Hepatocyte (in vitro differentiated cells): Measurements from ENCODE around the gene CYLD. TPM values are rescaled to one million over a fixed set of nuclear protein-coding genes. Genes with fewer than 3 reads are reported as not detected.

ENCODE experiments used
- DNase-seq: peaks from one replicate; pipeline ENCODE4 v3.0.0-alpha.2; 2016; ENCODE audit warnings: low spot score
- H2AFZ ChIP-seq: fragments of 200-600 bp; sonication (generic); 2 replicates; pipeline ENCODE4 v1.6.0; 2016; ENCODE audit warnings: antibody characterized with exemption, mild to moderate bottlenecking
- H3K27ac ChIP-seq: fragments of 200-600 bp; sonication (generic); 2 replicates; pipeline ENCODE4 v1.5.1; 2016; ENCODE audit warnings: mild to moderate bottlenecking
- H3K27me3 ChIP-seq: fragments of 200-600 bp; sonication (generic); 2 replicates; pipeline ENCODE4 v1.6.1; 2016
- H3K36me3 ChIP-seq: fragments of 200-600 bp; sonication (generic); replicated peaks from 2 replicates; pipeline ENCODE4 v1.5.1; 2016; ENCODE audit warnings: low read depth; ENCODE audit not compliant: insufficient read depth
- H3K4me1 ChIP-seq: fragments of 200-600 bp; sonication (generic); 2 replicates; pipeline ENCODE4 v1.5.1; 2016; ENCODE audit warnings: mild to moderate bottlenecking, moderate library complexity; ENCODE audit not compliant: insufficient read depth
- H3K4me2 ChIP-seq: fragments of 200-600 bp; sonication (generic); 2 replicates; pipeline ENCODE4 v1.6.0; 2016
- H3K4me3 ChIP-seq: fragments of 200-600 bp; sonication (generic); 2 replicates; pipeline ENCODE4 v1.5.1; 2016; ENCODE audit warnings: mild to moderate bottlenecking
- H3K79me2 ChIP-seq: fragments of 200-600 bp; sonication (generic); 2 replicates; pipeline ENCODE4 v1.6.0; 2017; ENCODE audit warnings: mild to moderate bottlenecking
- H3K9me2 ChIP-seq: fragments of 200-600 bp; sonication (generic); replicated peaks from 2 replicates; pipeline ENCODE4 v1.6.0; 2017; ENCODE audit warnings: mild to moderate bottlenecking; ENCODE audit not compliant: insufficient read depth
- H3K9me3 ChIP-seq: fragments of 200-600 bp; sonication (generic); 2 replicates; pipeline ENCODE4 v1.5.1; 2016; ENCODE audit warnings: low read depth, mild to moderate bottlenecking
- H4K20me1 ChIP-seq: fragments of 200-600 bp; sonication (generic); 2 replicates; pipeline ENCODE4 v1.6.0; 2016; ENCODE audit warnings: mild to moderate bottlenecking; ENCODE audit not compliant: insufficient read depth, poor library complexity, severe bottlenecking
- EZH2 ChIP-seq: fragments of 200-600 bp; sonication (generic); IDR thresholded peaks from 2 replicates; pipeline ENCODE4 v1.6.1; 2016; ENCODE audit warnings: antibody characterized with exemption, mild to moderate bottlenecking, borderline replicate concordance
- EZH2phosphoT487 ChIP-seq: fragments of 200-600 bp; sonication (generic); IDR thresholded peaks from one replicate; pipeline ENCODE4 v1.6.1; 2018; ENCODE audit warnings: antibody characterized with exemption, mild to moderate bottlenecking, low read depth, moderate library complexity; ENCODE audit not compliant: unreplicated experiment, severe bottlenecking
- WGBS: methylation state at CpG from one replicate; pipeline ENCODE4 v1.1.6; 2016; ENCODE audit warnings: low lambda C conversion rate; ENCODE audit errors: missing lambda C conversion rate; 5-methylcytosine and 5-hydroxymethylcytosine counted together
- polyA plus RNA-seq: library from polyadenylated mRNA; unstranded; fragments of >200 nt; fragmentation: Nextera tagmentation; extraction: Ambion mirVana; gene quantifications from 2 replicates; pipeline ENCODE4 v1.2.1, GENCODE V29; 2016
- total RNA-seq: library from RNA; depleted of rRNA; stranded (reverse); fragments of >200 nt; gene quantifications from 2 replicates; pipeline ENCODE4 v1.2.3, GENCODE V29; 2014
- TF ChIP-seq, protein P1 (sequence below): fragments of 200-600 bp; sonication (generic); IDR thresholded peaks from 2 replicates; pipeline ENCODE4 v1.5.1; 2016; ENCODE audit warnings: antibody characterized with exemption, mild to moderate bottlenecking; ENCODE audit not compliant: poor library complexity

Gene CYLD
- total and polyA plus RNA-seq, 2 experiments from 2014 or later = 9.9 to 17.8 TPM

DNA sequence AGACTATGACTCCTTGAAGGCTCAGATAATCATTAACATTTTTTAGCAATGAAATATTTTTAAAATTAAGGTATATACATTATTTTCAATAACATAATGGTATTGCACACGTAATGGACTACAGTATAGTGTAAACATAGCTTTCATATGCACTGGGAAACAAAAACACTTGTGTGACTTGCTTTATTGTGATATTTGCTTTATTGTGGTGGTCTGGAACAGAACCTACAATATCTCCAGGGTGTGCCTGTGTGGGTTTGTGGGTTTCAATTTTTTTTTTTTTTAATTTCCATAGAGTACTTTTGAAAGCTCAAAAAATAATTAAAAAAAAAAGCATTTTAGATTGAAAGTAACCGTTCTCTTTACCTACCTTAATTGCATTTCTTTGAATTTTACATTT lies 25.3 kb downstream of the CYLD start:
- H2AFZ ChIP-seq = no peak overlapping the region
- no peaks in the 10 kb centered on the region for H3K27me3 ChIP-seq
- H3K36me3 ChIP-seq = peaks cover 2% of the 10 kb centered on the region
- TF ChIP-seq EZH2 = no peak
- TF ChIP-seq EZH2phosphoT487 = no peak
- TF ChIP-seq, protein P1, sequence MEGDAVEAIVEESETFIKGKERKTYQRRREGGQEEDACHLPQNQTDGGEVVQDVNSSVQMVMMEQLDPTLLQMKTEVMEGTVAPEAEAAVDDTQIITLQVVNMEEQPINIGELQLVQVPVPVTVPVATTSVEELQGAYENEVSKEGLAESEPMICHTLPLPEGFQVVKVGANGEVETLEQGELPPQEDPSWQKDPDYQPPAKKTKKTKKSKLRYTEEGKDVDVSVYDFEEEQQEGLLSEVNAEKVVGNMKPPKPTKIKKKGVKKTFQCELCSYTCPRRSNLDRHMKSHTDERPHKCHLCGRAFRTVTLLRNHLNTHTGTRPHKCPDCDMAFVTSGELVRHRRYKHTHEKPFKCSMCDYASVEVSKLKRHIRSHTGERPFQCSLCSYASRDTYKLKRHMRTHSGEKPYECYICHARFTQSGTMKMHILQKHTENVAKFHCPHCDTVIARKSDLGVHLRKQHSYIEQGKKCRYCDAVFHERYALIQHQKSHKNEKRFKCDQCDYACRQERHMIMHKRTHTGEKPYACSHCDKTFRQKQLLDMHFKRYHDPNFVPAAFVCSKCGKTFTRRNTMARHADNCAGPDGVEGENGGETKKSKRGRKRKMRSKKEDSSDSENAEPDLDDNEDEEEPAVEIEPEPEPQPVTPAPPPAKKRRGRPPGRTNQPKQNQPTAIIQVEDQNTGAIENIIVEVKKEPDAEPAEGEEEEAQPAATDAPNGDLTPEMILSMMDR = no peak
- no peaks in the 10 kb centered on the region for H3K9me2 ChIP-seq
- WGBS = 93% methylated on average over 2 of the region's 2 CpGs
- no peak overlapping the region for H3K27ac ChIP-seq
- H3K4me3 ChIP-seq = no peak overlapping the region
- DNase-seq = no peak
- no peaks in the 10 kb centered on the region for H3K9me3 ChIP-seq
- no peaks in the 10 kb centered on the region for H3K4me1 ChIP-seq
- no peaks in the 10 kb centered on the region for H3K79me2 ChIP-seq
- no peaks in the 10 kb centered on the region for H4K20me1 ChIP-seq
- no peak overlapping the region for H3K4me2 ChIP-seq

DNA sequence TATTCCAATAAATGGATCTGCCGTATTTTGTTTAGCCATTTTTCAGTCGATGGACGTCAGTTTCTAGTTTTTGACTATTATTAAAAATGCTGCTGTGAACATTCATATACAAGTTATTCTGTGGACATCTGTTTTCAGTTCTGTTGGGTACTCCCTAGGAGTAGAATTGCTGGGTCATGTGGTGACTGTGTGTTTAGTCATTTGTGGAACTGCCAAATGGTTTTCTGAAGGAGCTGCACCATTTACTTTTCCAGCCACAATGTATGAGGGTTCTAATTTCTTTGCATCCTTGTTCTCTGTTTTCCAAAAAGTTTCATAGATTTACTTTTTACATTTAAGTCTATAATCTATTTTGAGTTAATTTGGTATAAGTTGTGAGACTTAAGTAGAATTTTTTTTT lies 29.5 kb downstream of the CYLD start:
- Histone ChIP-seq H3K4me2 (no peak overlapping the region), H3K4me1 (no peaks in the 10 kb centered on the region), H3K36me3 (peaks cover 2% of the 10 kb centered on the region), H2AFZ (no peak overlapping the region), H4K20me1 (no peaks in the 10 kb centered on the region), H3K4me3 (no peak overlapping the region), H3K79me2 (no peaks in the 10 kb centered on the region), H3K9me3 (no peaks in the 10 kb centered on the region), H3K27me3 (no peaks in the 10 kb centered on the region), H3K27ac (no peak overlapping the region), H3K9me2 (no peaks in the 10 kb centered on the region)
- 96% methylated on average over 3 of the region's 3 CpGs for WGBS
- DNase-seq = no peak
- TF ChIP-seq, protein P1 = no peak
- no peak for TF ChIP-seq EZH2
- no peak for TF ChIP-seq EZH2phosphoT487

DNA sequence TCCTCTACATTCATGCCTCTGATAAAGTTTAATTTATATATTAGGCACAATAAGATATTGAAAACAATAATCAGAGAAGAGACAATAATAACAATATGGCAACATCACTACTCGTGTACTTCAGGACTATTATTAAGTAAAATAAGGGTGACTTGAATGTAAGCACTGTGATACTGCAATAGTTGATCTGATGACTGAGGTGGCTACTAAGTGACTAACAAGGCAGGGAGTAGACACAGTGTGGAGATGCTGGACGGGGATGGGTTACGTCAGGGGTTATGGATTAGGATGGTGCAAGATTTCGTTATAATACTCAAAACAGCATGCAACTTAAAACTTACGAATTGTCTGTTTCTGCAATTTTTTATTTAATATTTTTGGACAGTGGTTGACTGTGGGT lies 32.5 kb downstream of the CYLD start:
- no peaks in the 10 kb centered on the region for H3K9me3 ChIP-seq
- H2AFZ ChIP-seq = no peak overlapping the region
- H4K20me1 ChIP-seq = no peaks in the 10 kb centered on the region
- no peaks in the 10 kb centered on the region for H3K36me3 ChIP-seq
- no peak overlapping the region for H3K4me3 ChIP-seq
- H3K79me2 ChIP-seq = no peaks in the 10 kb centered on the region
- H3K4me2 ChIP-seq = no peak overlapping the region
- H3K4me1 ChIP-seq = no peaks in the 10 kb centered on the region
- no peak overlapping the region for H3K27ac ChIP-seq
- TF ChIP-seq EZH2phosphoT487 (no peak), EZH2 (no peak)
- TF ChIP-seq, protein P1 = no peak
- H3K27me3 ChIP-seq = no peaks in the 10 kb centered on the region
- DNase-seq = no peak
- WGBS = 96% methylated on average over 5 of the region's 5 CpGs
- no peaks in the 10 kb centered on the region for H3K9me2 ChIP-seq

DNA sequence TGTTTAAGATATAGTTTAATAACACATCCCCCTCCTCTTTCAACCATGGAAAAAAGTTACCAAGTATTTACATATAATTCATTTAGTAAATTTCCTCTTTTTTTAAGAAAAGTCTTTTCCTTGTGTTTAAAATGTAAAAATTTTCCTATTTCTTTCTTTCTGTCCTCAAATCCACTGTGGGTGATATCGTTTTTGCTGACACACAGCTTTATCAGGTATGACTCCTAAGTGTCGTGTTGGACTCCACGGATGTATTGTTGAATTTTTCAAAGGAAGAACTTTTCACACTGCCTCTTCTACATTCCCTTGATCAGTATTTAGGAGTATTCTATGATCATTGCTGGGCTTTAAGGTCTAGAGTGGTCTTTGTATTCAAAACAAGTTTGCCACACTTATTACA lies 33.1 kb downstream of the CYLD start:
- H3K36me3 ChIP-seq = no peaks in the 10 kb centered on the region
- no peaks in the 10 kb centered on the region for H4K20me1 ChIP-seq
- H2AFZ ChIP-seq = no peak overlapping the region
- TF ChIP-seq, protein P1 = no peak
- no peak for TF ChIP-seq EZH2phosphoT487
- TF ChIP-seq EZH2 = no peak
- H3K4me3 ChIP-seq = no peak overlapping the region
- H3K4me1 ChIP-seq = no peaks in the 10 kb centered on the region
- no peaks in the 10 kb centered on the region for H3K9me2 ChIP-seq
- no peaks in the 10 kb centered on the region for H3K79me2 ChIP-seq
- 94% methylated on average over 3 of the region's 3 CpGs for WGBS
- H3K9me3 ChIP-seq = no peaks in the 10 kb centered on the region
- H3K27ac ChIP-seq = no peak overlapping the region
- no peaks in the 10 kb centered on the region for H3K27me3 ChIP-seq
- no peak for DNase-seq
- no peak overlapping the region for H3K4me2 ChIP-seq
